WERI-Rb-1 (cell line): ENCODE results near the gene FOXL1.

ENCODE experiments used
- DNase-seq: peaks from one replicate; pipeline ENCODE4 v3.0.0-alpha.2; 2020
- H3K27ac ChIP-seq: fragments of 250-450 bp; sonication (Bioruptor Pico); 2 replicates; pipeline ENCODE4 v1.5.1; 2020; ENCODE audit warnings: mild to moderate bottlenecking, moderate library complexity
- H3K27me3 ChIP-seq: fragments of 250-450 bp; sonication (Bioruptor Pico); 2 replicates; pipeline ENCODE4 v1.5.1; 2021; ENCODE audit warnings: mild to moderate bottlenecking, low read depth, moderate library complexity; ENCODE audit not compliant: insufficient read depth, severe bottlenecking
- H3K36me3 ChIP-seq: fragments of 250-450 bp; sonication (Bioruptor Pico); 2 replicates; pipeline ENCODE4 v1.5.1; 2020; ENCODE audit warnings: mild to moderate bottlenecking, moderate library complexity
- H3K4me3 ChIP-seq: 2 replicates; pipeline ENCODE4 v1.5.1; 2011; ENCODE audit warnings: low read depth, mild to moderate bottlenecking, control low read depth, low read length
- H3K9me3 ChIP-seq: fragments of 250-450 bp; sonication (Bioruptor Pico); 2 replicates; pipeline ENCODE4 v1.5.1; 2021; ENCODE audit warnings: mild to moderate bottlenecking, moderate library complexity; ENCODE audit not compliant: severe bottlenecking
- TF ChIP-seq, protein P1 (sequence below): IDR thresholded peaks from 2 replicates; pipeline ENCODE4 v1.5.1; 2011; ENCODE audit warnings: low read depth, mild to moderate bottlenecking, control low read depth, inconsistent platforms, low read length

Gene FOXL1

DNA sequence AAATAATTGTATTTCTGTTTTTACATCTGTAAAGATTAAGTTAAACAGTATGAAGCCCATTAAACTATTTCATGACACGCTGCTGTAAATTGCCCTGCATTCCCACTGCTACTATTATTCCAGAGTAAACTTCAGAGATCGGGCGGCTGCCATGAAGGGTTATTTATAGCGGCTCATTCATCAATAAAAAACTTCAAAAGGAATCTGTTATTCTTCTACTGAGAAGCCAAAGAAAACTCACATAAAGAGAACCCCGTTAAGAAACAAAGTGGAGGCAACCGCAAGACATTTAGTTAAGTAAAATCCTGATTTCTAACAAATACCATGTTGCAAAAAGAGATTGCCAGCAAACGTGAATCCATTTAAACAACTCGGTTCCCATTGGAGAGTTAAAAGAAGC lies 16.4 kb downstream of the FOXL1 start:
- no peaks in the 10 kb centered on the region for H3K9me3 ChIP-seq
- TF ChIP-seq, protein P1, sequence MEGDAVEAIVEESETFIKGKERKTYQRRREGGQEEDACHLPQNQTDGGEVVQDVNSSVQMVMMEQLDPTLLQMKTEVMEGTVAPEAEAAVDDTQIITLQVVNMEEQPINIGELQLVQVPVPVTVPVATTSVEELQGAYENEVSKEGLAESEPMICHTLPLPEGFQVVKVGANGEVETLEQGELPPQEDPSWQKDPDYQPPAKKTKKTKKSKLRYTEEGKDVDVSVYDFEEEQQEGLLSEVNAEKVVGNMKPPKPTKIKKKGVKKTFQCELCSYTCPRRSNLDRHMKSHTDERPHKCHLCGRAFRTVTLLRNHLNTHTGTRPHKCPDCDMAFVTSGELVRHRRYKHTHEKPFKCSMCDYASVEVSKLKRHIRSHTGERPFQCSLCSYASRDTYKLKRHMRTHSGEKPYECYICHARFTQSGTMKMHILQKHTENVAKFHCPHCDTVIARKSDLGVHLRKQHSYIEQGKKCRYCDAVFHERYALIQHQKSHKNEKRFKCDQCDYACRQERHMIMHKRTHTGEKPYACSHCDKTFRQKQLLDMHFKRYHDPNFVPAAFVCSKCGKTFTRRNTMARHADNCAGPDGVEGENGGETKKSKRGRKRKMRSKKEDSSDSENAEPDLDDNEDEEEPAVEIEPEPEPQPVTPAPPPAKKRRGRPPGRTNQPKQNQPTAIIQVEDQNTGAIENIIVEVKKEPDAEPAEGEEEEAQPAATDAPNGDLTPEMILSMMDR: no peak
- no peaks in the 10 kb centered on the region for H3K36me3 ChIP-seq
- no peak overlapping the region for H3K27ac ChIP-seq
- H3K27me3 ChIP-seq: peaks cover 3% of the 10 kb centered on the region
- DNase-seq: no peak
- H3K4me3 ChIP-seq: no peak overlapping the region

DNA sequence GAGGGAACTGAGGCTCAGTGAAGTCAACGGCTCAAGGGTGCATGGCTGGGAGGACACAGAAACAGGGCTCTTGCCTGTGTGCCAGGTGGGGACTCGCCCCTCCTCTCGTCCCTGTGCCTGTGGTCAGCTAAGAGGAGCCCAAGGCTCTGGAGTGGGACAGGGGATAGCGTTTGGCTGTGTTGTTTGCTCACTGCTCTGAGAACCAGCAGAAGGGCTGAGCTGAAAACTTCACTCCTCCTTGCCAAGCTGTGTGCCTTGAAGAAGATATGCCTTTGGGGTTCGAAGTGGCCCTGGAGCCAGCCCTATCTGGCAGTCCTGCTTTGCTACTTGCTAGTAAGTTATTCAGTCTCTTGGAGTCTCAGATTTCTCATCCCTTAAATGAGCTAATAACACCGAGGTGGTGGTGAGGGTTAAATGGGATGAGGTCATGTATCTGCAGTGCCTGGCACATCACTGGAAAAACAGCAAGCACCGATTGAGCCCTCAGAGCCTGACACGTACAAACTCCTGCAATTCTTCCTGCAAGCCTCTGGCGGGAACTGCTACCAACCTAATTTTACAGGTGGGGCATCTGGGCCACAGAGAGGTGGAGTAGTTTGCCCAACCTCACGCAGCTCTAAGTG lies 17.7 kb downstream of the FOXL1 start:
- no peak overlapping the region for H3K4me3 ChIP-seq
- TF ChIP-seq, protein P1: no peak
- no peaks in the 10 kb centered on the region for H3K36me3 ChIP-seq
- no peak for DNase-seq
- no peaks in the 10 kb centered on the region for H3K9me3 ChIP-seq
- no peak overlapping the region for H3K27ac ChIP-seq
- peaks cover 3% of the 10 kb centered on the region for H3K27me3 ChIP-seq

DNA sequence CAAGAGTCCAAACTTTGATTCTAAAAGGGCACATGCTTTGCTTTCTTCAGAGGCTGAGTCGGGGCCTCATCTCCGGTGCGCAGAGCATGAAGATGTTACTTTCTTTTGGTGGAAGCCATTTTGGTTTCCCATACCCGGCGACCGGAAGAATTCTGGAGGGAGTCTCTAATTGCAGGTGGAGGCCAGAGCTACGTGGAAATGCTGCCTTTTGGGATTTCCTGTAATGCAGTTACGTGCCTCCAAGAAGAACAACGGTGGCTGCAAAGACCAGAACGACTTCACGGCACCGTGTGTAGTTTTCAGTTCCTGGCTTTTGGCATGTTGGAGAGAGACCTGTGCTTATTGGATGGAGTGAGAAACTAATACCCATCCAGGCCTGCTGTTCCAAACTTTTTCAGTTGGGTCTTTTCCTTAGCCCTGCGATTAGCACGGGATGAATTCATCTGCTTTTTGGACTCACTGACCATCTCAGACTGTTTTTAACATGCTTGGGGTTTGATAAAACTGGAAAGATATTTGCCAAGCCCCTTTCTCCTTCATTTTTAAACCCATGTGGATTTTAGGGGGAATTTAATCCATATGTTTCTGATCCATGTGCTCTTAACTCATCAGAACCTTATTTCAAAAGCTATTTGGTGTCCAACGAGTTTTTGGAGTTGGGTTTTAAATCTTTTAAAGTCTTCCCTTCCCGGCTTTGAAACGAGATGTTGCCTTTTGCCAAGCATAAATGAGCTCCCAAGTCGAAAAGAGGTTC lies 19.0 kb downstream of the FOXL1 start:
- Histone ChIP-seq H3K9me3 (no peaks in the 10 kb centered on the region), H3K4me3 (no peak overlapping the region), H3K36me3 (no peaks in the 10 kb centered on the region), H3K27ac (no peak overlapping the region), H3K27me3 (peaks cover 3% of the 10 kb centered on the region)
- TF ChIP-seq, protein P1: no peak
- no peak for DNase-seq

DNA sequence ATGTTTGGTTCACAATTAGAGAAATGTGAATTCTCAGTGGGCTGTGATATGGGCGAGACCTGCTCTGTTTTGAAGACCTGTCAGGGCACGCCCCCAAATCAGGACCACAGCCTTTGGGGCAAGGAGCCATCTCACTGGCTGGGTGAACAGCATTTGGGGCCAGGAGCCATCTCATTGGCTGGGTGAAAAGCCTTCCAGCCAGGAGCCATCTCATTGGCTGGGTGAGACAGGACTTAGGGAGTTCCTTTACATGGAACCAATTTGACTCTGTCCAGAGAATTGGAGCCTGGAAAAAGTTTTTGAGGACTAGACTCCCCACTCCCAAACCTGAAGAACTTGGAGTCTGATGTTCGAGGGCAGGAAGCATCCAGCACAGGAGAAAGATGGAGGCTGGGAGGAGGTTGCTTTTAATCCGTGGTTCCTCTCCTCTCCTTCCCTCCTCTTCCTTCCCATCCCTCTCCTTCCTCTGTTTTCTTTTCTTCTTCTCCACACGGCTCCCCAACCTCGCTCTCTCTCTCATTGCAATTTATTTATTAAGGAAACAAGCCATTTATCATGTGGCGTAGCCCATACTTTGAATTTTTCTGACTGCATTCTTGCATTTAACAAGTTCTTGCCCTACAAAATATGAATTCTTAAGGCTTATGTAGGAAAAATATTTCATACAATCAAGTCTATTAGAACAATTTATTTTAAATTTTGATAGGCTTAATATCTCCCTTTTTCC lies 19.7 kb downstream of the FOXL1 start:
- no peak for DNase-seq
- Histone ChIP-seq H3K27me3 (peaks cover 3% of the 10 kb centered on the region), H3K9me3 (no peaks in the 10 kb centered on the region), H3K4me3 (no peak overlapping the region), H3K36me3 (no peaks in the 10 kb centered on the region), H3K27ac (no peak overlapping the region)
- TF ChIP-seq, protein P1: no peak

DNA sequence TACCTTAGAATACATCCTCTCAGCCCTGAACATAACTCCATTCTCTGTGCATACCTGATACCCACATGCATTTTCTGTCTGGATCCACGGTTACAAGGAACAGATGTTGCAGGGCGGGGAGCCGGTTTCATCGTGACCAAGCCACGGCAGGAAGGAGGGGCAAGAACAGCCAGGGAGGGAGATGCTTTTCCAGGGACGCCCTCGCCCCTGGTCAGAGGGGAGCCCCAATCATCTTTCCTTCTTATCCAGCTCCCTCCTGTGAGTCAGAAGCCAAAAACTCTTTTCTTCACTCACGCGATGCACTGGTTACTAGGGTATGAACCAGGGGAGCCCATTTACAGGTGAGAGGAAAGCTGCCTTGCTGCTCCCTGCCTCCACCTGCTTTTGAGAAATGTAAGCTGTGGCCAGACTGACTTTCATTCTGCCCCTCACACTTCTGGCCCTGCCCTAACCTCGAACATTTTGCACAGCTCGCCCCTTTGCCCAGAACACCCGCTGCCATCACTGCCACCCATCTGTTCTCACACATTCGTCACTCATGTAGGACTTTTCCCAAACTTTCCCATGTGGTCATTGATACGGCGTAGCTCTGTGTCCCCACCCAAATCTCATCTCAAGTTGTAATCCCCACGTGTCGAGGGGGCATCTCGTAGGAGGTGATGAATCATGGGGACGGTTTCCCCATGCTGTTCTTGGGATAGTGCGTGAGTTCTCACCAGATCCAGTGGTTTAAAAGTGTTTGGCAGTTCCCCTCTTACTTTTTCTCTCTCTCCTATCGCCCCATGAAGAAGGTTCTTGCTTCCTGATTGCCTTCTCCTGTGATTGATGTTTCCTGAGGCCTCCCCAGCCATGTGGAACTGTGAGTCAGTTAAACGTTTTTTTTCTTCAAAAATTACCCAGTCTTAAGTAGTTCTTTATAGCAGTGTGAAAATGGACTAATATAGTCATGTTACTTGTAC lies 20.5 kb downstream of the FOXL1 start:
- DNase-seq: no peak
- TF ChIP-seq, protein P1: no peak
- Histone ChIP-seq H3K27me3 (no peaks in the 10 kb centered on the region), H3K4me3 (no peak overlapping the region), H3K36me3 (no peaks in the 10 kb centered on the region), H3K9me3 (no peaks in the 10 kb centered on the region), H3K27ac (no peak overlapping the region)
